Spleen (tissue), 7 donors: Measurements from ENCODE around the gene RPLP2.

Experiments used
- CTCF ChIP-seq, 11 experiments: fragments of 200-600 bp in 7 of 11; fragments of 450-650 bp in 4 of 11; sonication (generic) in 4 of 11; IDR thresholded peaks in 8 of 11; conservative IDR thresholded peaks in 3 of 11; 1 replicate in 7 of 11; 2 replicates in 4 of 11; pipeline versions ENCODE4 v1.4.0 to v1.8.0; 2016 to 2021; ENCODE audit warnings: antibody characterized with exemption in 11 of 11, inconsistent platforms in 4 of 11, mild to moderate bottlenecking in 1 of 11
- POLR2A ChIP-seq, 3 donors: fragments of 450-650 bp; IDR thresholded peaks; one replicate each; pipeline ENCODE4 v1.5.1; 2017; ENCODE audit warnings: antibody characterized with exemption in 3 of 3, mild to moderate bottlenecking in 1 of 3
- POLR2AphosphoS5 ChIP-seq, 3 donors: sonication (generic); formaldehyde crosslinking; IDR thresholded peaks; one replicate each; pipeline ENCODE4 v1.5.1; 2017; ENCODE audit warnings: antibody characterized with exemption in 3 of 3
- donor health status: DM: no; HTN: no; CAD: no; lungs with moderate emphysema.
- donor health status: DM: no; HTN: no; CAD: no.
- donor health status: DM: no; HTN: no; CAD: no.

DNA sequence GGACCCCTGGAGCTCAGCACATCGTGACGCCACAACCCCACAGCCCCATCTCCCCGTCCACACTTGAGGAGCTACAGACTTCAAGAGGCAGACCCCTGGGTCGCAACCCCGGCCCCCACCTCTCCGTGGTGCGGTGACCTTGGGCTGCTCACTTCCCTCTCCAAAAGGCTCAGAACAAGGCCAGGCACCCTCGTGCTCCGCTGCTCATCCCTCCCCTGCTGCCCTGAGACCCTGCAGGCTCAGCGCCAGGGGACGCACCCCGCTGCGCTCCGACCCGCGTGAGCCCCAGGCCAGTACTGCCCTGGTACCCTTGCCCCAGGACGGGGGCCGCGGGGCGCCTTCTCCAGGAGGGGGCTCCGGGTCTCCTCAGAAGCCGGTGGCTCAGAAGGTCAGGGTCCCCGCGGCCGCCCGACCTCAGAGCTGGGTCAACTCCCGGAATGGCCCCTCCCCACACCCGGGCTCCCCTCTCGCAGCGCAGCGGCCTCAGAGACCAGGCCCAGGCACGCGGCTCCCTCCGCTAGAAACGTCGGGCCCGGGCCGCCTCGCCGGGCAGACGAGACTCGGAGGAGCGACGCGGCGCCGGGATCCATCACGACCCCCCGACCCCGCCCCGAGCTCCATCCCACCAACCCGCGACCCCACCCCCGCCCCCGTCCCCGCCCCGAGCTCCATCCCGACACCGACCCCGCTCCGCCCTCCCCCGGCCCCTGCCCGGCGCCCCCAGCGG lies 33.0 kb upstream of the RPLP2 start:
- TF ChIP-seq CTCF (IDR thresholded peaks at IDR 0.05 in 8 of 11, conservative IDR thresholded peaks at IDR 0.05 in 3 of 11) (no peak), POLR2A (IDR thresholded peaks at IDR 0.05) (no peak), POLR2AphosphoS5 (IDR thresholded peaks at IDR 0.05) (no peak)
